Effector memory CD8-positive, alpha-beta T cell (primary cell): Measurements from ENCODE around the gene CDIP1.
A peak's percentile ranks its signal among the peaks of the same experiment; 100 is the strongest.

Experiments
- ATAC-seq: fragments of 150-1000 bp; cut with Tn5 transposase; replicated peaks from 2 replicates; pipeline ENCODE4 v1.10.0; 2021; ENCODE audit warnings: mild to moderate bottlenecking, moderate library complexity
- DNase-seq, 3 experiments: peaks; one replicate each; pipeline ENCODE4 v3.0.0; 2021
- H3K27ac Mint-ChIP-seq, 2 donors: one replicate each; pipeline ENCODE4 v1.8.0; 2022; ENCODE audit warnings: mild to moderate bottlenecking in 2 of 2, mixed read lengths in 2 of 2, moderate library complexity in 2 of 2
- H3K27me3 Mint-ChIP-seq, 2 donors: one replicate each; pipeline ENCODE4 v1.8.0; 2022; ENCODE audit warnings: mixed read lengths in 2 of 2
- H3K36me3 Mint-ChIP-seq: one replicate; pipeline ENCODE4 v1.8.0; 2022; ENCODE audit warnings: mild to moderate bottlenecking, moderate library complexity, mixed read lengths; ENCODE audit not compliant: insufficient read depth
- H3K4me1 Mint-ChIP-seq, 2 donors: one replicate each; pipeline ENCODE4 v1.8.0; 2022; ENCODE audit warnings: low read depth in 2 of 2, mixed read lengths in 2 of 2
- H3K4me3 Mint-ChIP-seq, 2 donors: one replicate each; pipeline ENCODE4 v1.8.0; 2022; ENCODE audit warnings: mild to moderate bottlenecking in 2 of 2, mixed read lengths in 2 of 2, moderate library complexity in 2 of 2
- H3K9me3 Mint-ChIP-seq, 2 donors: one replicate each; pipeline ENCODE4 v1.8.0; 2022; ENCODE audit warnings: mixed read lengths in 2 of 2

The CDIP1 gene

GRCh38 chr16:4534151-4534790 lies 4.3 kb downstream of the CDIP1 start:
- H3K9me3 Mint-ChIP-seq = no peaks in the 10 kb centered on the region
- H3K4me3 Mint-ChIP-seq = peak overlapping the region; percentile 44 to 63
- peak; percentile 13 for ATAC-seq
- DNase-seq = no peak
- peaks cover 17% of the 10 kb centered on the region for H3K36me3 Mint-ChIP-seq
- H3K27ac Mint-ChIP-seq = peak overlapping the region; percentile 7 to 80
- no peaks in the 10 kb centered on the region for H3K27me3 Mint-ChIP-seq
- H3K4me1 Mint-ChIP-seq = peaks cover 34 to 43% of the 10 kb centered on the region in 2 donors

- H3K4me1 Mint-ChIP-seq = peaks cover 38 to 45% of the 10 kb centered on the region in 2 donors
- no peak overlapping the region for H3K4me3 Mint-ChIP-seq
- H3K27me3 Mint-ChIP-seq = no peaks in the 10 kb centered on the region
- no peaks in the 10 kb centered on the region for H3K9me3 Mint-ChIP-seq
- no peak for ATAC-seq
- no peak for DNase-seq
- H3K36me3 Mint-ChIP-seq = peaks cover 14% of the 10 kb centered on the region
- H3K27ac Mint-ChIP-seq = no peak overlapping the region
These were observed 5.1 kb downstream of the CDIP1 start for GRCh38 chr16:4533490-4533889.

GRCh38 chr16:4532238-4532637 lies 6.3 kb downstream of the CDIP1 start:
- H3K4me3 Mint-ChIP-seq = no peak overlapping the region
- peaks cover 34 to 44% of the 10 kb centered on the region in 2 donors for H3K4me1 Mint-ChIP-seq
- ATAC-seq = no peak
- peak overlapping the region; percentile 59 to 64 for H3K27ac Mint-ChIP-seq
- peaks cover 7% of the 10 kb centered on the region for H3K36me3 Mint-ChIP-seq
- DNase-seq = no peak
- no peaks in the 10 kb centered on the region for H3K27me3 Mint-ChIP-seq
- no peaks in the 10 kb centered on the region for H3K9me3 Mint-ChIP-seq

- Mint-ChIP-seq H3K4me1 (peaks cover 30 to 40% of the 10 kb centered on the region in 2 donors), H3K27ac (peak overlapping the region in 1 of 2 donors; percentile 64), H3K27me3 (no peaks in the 10 kb centered on the region), H3K4me3 (no peak overlapping the region), H3K9me3 (no peaks in the 10 kb centered on the region), H3K36me3 (peaks cover 3% of the 10 kb centered on the region)
- DNase-seq (no peak), ATAC-seq (no peak)
These were observed 6.8 kb downstream of the CDIP1 start for GRCh38 chr16:4531811-4532210.

GRCh38 chr16:4529085-4530060 lies 9.2 kb downstream of the CDIP1 start:
- Mint-ChIP-seq H3K27ac (peak overlapping the region; percentile 45 to 77), H3K4me1 (peaks cover 17 to 24% of the 10 kb centered on the region in 2 donors), H3K36me3 (peaks cover 3% of the 10 kb centered on the region), H3K27me3 (no peaks in the 10 kb centered on the region), H3K4me3 (peak overlapping the region; percentile 8 to 49), H3K9me3 (no peaks in the 10 kb centered on the region)
- DNase-seq (no peak), ATAC-seq (peak; percentile 58)

- Mint-ChIP-seq H3K27me3 (no peaks in the 10 kb centered on the region), H3K9me3 (no peaks in the 10 kb centered on the region), H3K36me3 (peaks cover 7% of the 10 kb centered on the region), H3K27ac (peak overlapping the region in 1 of 2 donors; percentile 49), H3K4me1 (peaks cover 19% of the 10 kb centered on the region in 2 donors), H3K4me3 (no peak overlapping the region)
- no peak for ATAC-seq
- no peak for DNase-seq
These were observed 12.8 kb downstream of the CDIP1 start for GRCh38 chr16:4525634-4526277.

GRCh38 chr16:4525069-4525468 lies 13.5 kb downstream of the CDIP1 start:
- Mint-ChIP-seq H3K4me3 (no peak overlapping the region), H3K4me1 (peaks cover 17 to 19% of the 10 kb centered on the region in 2 donors), H3K9me3 (no peaks in the 10 kb centered on the region), H3K27ac (peak overlapping the region; percentile 35 to 49), H3K27me3 (no peaks in the 10 kb centered on the region), H3K36me3 (peaks cover 7% of the 10 kb centered on the region)
- DNase-seq = no peak
- ATAC-seq = no peak

- H3K4me3 Mint-ChIP-seq = no peak overlapping the region
- H3K36me3 Mint-ChIP-seq = peaks cover 6% of the 10 kb centered on the region
- DNase-seq (no peak), ATAC-seq (no peak)
- peak overlapping the region; percentile 4 to 35 for H3K27ac Mint-ChIP-seq
- no peaks in the 10 kb centered on the region for H3K9me3 Mint-ChIP-seq
- H3K4me1 Mint-ChIP-seq = peaks cover 15 to 19% of the 10 kb centered on the region in 2 donors
- no peaks in the 10 kb centered on the region for H3K27me3 Mint-ChIP-seq
These were observed 14.0 kb downstream of the CDIP1 start for GRCh38 chr16:4524571-4524970.

- Mint-ChIP-seq H3K27me3 (no peaks in the 10 kb centered on the region), H3K4me1 (peaks cover 11% of the 10 kb centered on the region in 2 donors), H3K27ac (peak overlapping the region; percentile 4 to 6), H3K4me3 (no peak overlapping the region), H3K36me3 (peaks cover 4% of the 10 kb centered on the region), H3K9me3 (no peaks in the 10 kb centered on the region)
- DNase-seq (no peak), ATAC-seq (no peak)
These were observed 14.9 kb downstream of the CDIP1 start for GRCh38 chr16:4523686-4524085.

GRCh38 chr16:4522051-4522581 lies 16.5 kb downstream of the CDIP1 start:
- H3K27ac Mint-ChIP-seq = no peak overlapping the region
- H3K4me1 Mint-ChIP-seq = peaks cover 14 to 16% of the 10 kb centered on the region in 2 donors
- H3K4me3 Mint-ChIP-seq = no peak overlapping the region
- peaks cover 4% of the 10 kb centered on the region for H3K36me3 Mint-ChIP-seq
- H3K27me3 Mint-ChIP-seq = no peaks in the 10 kb centered on the region
- ATAC-seq (no peak), DNase-seq (no peak)
- no peaks in the 10 kb centered on the region for H3K9me3 Mint-ChIP-seq

- H3K4me3 Mint-ChIP-seq = no peak overlapping the region
- H3K4me1 Mint-ChIP-seq = peaks cover 14 to 18% of the 10 kb centered on the region in 2 donors
- no peaks in the 10 kb centered on the region for H3K27me3 Mint-ChIP-seq
- H3K36me3 Mint-ChIP-seq = peaks cover 4% of the 10 kb centered on the region
- no peaks in the 10 kb centered on the region for H3K9me3 Mint-ChIP-seq
- H3K27ac Mint-ChIP-seq = no peak overlapping the region
- no peak for DNase-seq
- no peak for ATAC-seq
These were observed 17.7 kb downstream of the CDIP1 start for GRCh38 chr16:4520913-4521312.

GRCh38 chr16:4519274-4520058 lies 19.1 kb downstream of the CDIP1 start:
- peaks cover 25 to 30% of the 10 kb centered on the region in 2 donors for H3K4me1 Mint-ChIP-seq
- H3K4me3 Mint-ChIP-seq = no peak overlapping the region
- H3K9me3 Mint-ChIP-seq = no peaks in the 10 kb centered on the region
- ATAC-seq = no peak
- H3K36me3 Mint-ChIP-seq = peaks cover 11% of the 10 kb centered on the region
- H3K27me3 Mint-ChIP-seq = no peaks in the 10 kb centered on the region
- peak overlapping the region; percentile 58 to 65 for H3K27ac Mint-ChIP-seq
- no peak for DNase-seq
